MCF 10A (cell line): ENCODE data around the gene C6orf15. TPM values are rescaled to one million over a fixed set of nuclear protein-coding genes. Genes with fewer than 3 reads are reported as not detected.

ENCODE experiments used
- BruUV-seq: library from RNA; stranded (reverse); fragments of 400-500 nt; replicated peaks from 2 replicates; lab custom pipeline; 2021; lab: Mats Ljungman, UMichigan
- CTCF ChIA-PET: fragments of 300-600 bp; sonication (Branson Sonifier 250); formaldehyde crosslinking; extraction: SDS; loops from one replicate; lab custom pipeline; 2021; ENCODE audit warnings: antibody characterized with exemption, inconsistent platforms; lab: Yijun Ruan, JAX
- POLR2A ChIA-PET: fragments of 300-600, 350-650 bp; sonication (Branson Sonifier 250); formaldehyde crosslinking; extraction: SDS; loops from one replicate; lab custom pipeline; 2020; ENCODE audit warnings: antibody characterized with exemption, inconsistent platforms; lab: Yijun Ruan, JAX
- DNase-seq: peaks from one replicate; pipeline ENCODE4 v3.0.0-alpha.2; 2018; ENCODE audit not compliant: unreplicated experiment
- H3K27ac Mint-ChIP-seq: one replicate; pipeline ENCODE4 v1.8.0; 2022; ENCODE audit warnings: mild to moderate bottlenecking, low read depth, mixed read lengths; ENCODE audit not compliant: unreplicated experiment
- H3K27me3 Mint-ChIP-seq: one replicate; pipeline ENCODE4 v1.8.0; 2022; ENCODE audit warnings: mixed read lengths; ENCODE audit not compliant: insufficient read depth, unreplicated experiment
- H3K36me3 Mint-ChIP-seq: one replicate; pipeline ENCODE4 v1.8.0; 2022; ENCODE audit warnings: mild to moderate bottlenecking, moderate library complexity, mixed read lengths; ENCODE audit not compliant: insufficient read depth, unreplicated experiment
- H3K4me1 Mint-ChIP-seq: one replicate; pipeline ENCODE4 v1.8.0; 2022; ENCODE audit warnings: mixed read lengths; ENCODE audit not compliant: insufficient read depth, unreplicated experiment
- H3K4me3 Mint-ChIP-seq: one replicate; pipeline ENCODE4 v1.8.0; 2022; ENCODE audit warnings: mild to moderate bottlenecking, moderate library complexity, mixed read lengths; ENCODE audit not compliant: unreplicated experiment
- H3K9me3 Mint-ChIP-seq: one replicate; pipeline ENCODE4 v1.8.0; 2022; ENCODE audit warnings: mixed read lengths; ENCODE audit not compliant: unreplicated experiment
- intact Hi-C: fragments of 100-400 bp; cut with micrococcal nuclease; formaldehyde crosslinking; loops from 2 replicates; pipeline ENCODE4 v1.14.1; 2022
- total RNA-seq: library from RNA; stranded (reverse); gene quantifications from 2 replicates; pipeline ENCODE4 v1.2.3, GENCODE V29; 2022
- TF ChIP-seq, protein P1 (sequence below): fragments of 200-600 bp; IDR thresholded peaks from one replicate; pipeline ENCODE4 v1.8.0; 2022; ENCODE audit warnings: antibody characterized with exemption, mild to moderate bottlenecking; ENCODE audit not compliant: unreplicated experiment

The C6orf15 gene
- total RNA-seq, 1 experiment from 2014 or later = not detected

DNA sequence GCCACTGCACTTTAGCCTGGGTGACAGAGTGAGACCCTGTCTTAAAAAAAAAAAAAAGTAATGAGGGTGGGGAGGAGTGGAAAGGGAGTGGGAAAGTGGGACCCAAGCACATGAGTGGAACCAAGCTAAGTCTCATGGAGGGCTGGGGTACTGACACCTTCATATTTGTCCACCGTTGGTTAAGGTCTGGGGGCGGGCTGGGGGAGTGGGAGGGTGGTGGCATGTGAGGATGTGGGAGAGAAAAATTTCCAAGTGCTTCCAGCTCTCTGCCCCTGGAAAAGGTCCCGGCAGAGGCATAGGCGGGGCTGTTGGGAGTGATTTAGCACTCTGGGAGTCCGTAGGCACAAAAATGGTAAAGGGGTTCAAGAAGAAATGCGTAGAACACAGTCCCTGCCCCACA is 20.4 kb upstream of the C6orf15 start:
- H3K36me3 Mint-ChIP-seq = peaks cover 11% of the 10 kb centered on the region
- H3K9me3 Mint-ChIP-seq = no peaks in the 10 kb centered on the region
- no peaks in the 10 kb centered on the region for H3K27me3 Mint-ChIP-seq
- BruUV-seq = no TSS peak
- no peak overlapping the region for H3K27ac Mint-ChIP-seq
- ChIA-PET POLR2A (interaction anchor here (1.1 kb wide), 1 partner anchor 17 kb away, joined by 4 read pairs; no protein-coding TSS in a partner anchor), CTCF (interaction anchor here (0.5 to 2.7 kb wide), 8 partner anchors 8 to 1735 kb away, joined by 3 to 13 read pairs (median 4); partner anchors contain the start of gene PSORS1C1)
- no peak overlapping the region for H3K4me3 Mint-ChIP-seq
- no peak for DNase-seq
- intact Hi-C loops = no loop called here
- peaks cover 9% of the 10 kb centered on the region for H3K4me1 Mint-ChIP-seq
- TF ChIP-seq, protein P1, sequence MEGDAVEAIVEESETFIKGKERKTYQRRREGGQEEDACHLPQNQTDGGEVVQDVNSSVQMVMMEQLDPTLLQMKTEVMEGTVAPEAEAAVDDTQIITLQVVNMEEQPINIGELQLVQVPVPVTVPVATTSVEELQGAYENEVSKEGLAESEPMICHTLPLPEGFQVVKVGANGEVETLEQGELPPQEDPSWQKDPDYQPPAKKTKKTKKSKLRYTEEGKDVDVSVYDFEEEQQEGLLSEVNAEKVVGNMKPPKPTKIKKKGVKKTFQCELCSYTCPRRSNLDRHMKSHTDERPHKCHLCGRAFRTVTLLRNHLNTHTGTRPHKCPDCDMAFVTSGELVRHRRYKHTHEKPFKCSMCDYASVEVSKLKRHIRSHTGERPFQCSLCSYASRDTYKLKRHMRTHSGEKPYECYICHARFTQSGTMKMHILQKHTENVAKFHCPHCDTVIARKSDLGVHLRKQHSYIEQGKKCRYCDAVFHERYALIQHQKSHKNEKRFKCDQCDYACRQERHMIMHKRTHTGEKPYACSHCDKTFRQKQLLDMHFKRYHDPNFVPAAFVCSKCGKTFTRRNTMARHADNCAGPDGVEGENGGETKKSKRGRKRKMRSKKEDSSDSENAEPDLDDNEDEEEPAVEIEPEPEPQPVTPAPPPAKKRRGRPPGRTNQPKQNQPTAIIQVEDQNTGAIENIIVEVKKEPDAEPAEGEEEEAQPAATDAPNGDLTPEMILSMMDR = no peak

DNA sequence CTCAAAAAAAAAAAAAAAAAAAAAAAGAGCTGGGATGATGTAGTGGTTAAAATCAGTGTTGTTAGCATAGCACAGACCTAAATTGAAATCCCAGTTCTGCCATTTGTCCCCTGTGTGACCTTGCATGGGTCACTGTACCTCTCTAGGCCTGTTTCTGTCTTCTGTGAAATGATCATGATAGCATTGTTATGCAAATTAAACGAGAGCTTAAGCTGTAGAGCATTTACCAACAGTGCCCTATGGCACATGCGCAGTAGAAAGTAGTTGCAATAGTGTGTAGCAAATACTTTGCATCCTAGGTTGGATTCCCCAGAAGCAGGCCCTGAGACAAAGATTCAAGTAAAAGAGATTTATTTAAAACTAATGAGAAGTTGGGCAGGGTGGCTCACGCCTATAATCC is 19.2 kb upstream of the C6orf15 start:
- POLR2A ChIA-PET = no interaction called here

DNA sequence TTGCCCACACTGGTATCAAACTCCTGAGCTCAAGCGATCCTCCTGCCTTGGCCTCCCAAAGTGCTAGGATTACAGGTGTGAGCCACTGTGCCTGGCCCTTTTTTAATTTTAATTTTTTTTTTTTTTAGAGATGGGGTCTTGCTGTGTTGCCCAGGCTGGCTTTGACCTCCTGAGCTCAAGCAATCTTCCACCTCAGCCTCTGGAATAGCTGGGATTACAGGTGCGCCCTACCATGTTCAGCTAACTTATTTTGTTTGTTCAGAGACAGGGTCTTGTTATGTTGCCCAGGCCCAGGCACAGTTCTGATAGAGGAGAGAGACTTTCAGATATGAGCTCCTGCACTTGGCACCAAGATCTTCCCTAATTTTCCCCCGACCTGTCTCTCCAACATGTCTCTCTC is 18.4 kb upstream of the C6orf15 start:
- intact Hi-C loops = no loop called here
- Mint-ChIP-seq H3K4me3 (no peak overlapping the region), H3K27ac (no peak overlapping the region), H3K27me3 (no peaks in the 10 kb centered on the region), H3K36me3 (peaks cover 12% of the 10 kb centered on the region), H3K9me3 (no peaks in the 10 kb centered on the region), H3K4me1 (peaks cover 18% of the 10 kb centered on the region)
- DNase-seq = no peak
- ChIA-PET POLR2A (no interaction called here), CTCF (interaction anchor here (0.6 to 3.4 kb wide), 9 partner anchors 8 to 1715 kb away, joined by 3 to 15 read pairs (median 5); partner anchors contain the start of gene PSORS1C2)
- TF ChIP-seq, protein P1 = no peak
- no TSS peak for BruUV-seq

More for the DNA sequence above, 19.2 kb upstream of the C6orf15 start:
- intact Hi-C loops = no loop called here
- BruUV-seq = no TSS peak
- Mint-ChIP-seq H3K9me3 (no peaks in the 10 kb centered on the region), H3K4me1 (peaks cover 9% of the 10 kb centered on the region), H3K36me3 (peaks cover 12% of the 10 kb centered on the region), H3K27me3 (no peaks in the 10 kb centered on the region), H3K4me3 (no peak overlapping the region), H3K27ac (no peak overlapping the region)
- no peak for DNase-seq
- CTCF ChIA-PET = interaction anchor here (0.5 to 2.7 kb wide), 10 partner anchors 9 to 410 kb away, joined by 3 to 12 read pairs (median 4); no protein-coding TSS in a partner anchor
- TF ChIP-seq, protein P1 = no peak

DNA sequence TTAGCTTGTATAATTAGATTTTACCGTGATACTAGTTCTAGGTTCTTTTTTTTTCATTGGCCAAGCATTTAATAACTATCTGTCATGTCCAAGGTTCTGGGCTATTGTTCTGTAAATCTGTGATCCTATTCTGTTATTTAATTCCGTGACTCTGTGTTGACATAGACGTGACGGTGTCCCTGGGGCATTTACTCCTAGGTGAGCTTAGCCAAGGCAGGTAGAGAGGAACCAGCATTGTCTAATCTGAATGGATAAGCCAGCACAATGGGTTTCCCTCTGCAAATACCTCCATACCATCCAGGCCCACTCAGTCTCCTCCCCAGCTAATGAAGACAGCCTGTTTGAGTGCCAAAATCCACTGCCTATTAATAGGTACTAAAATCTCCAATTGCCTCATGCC is 16.8 kb upstream of the C6orf15 start:
- intact Hi-C loops = loop anchor here (5.0 kb wide), 1 partner anchor 42 kb away; no protein-coding TSS in a partner anchor
- no peak for DNase-seq
- CTCF ChIA-PET = interaction anchor here (0.5 to 3.4 kb wide), 27 partner anchors 10 to 292 kb away, joined by 3 to 15 read pairs (median 3); partner anchors contain the start of genes PSORS1C2 and TCF19
- H3K27me3 Mint-ChIP-seq = no peaks in the 10 kb centered on the region
- TF ChIP-seq, protein P1 = no peak
- POLR2A ChIA-PET = interaction anchor here (1.2 kb wide), 1 partner anchor 14 kb away, joined by 4 read pairs; the partner anchor contains the start of gene PSORS1C1
- H3K9me3 Mint-ChIP-seq = no peaks in the 10 kb centered on the region
- H3K36me3 Mint-ChIP-seq = peaks cover 18% of the 10 kb centered on the region
- BruUV-seq = no TSS peak
- peaks cover 29% of the 10 kb centered on the region for H3K4me1 Mint-ChIP-seq
- no peak overlapping the region for H3K27ac Mint-ChIP-seq
- H3K4me3 Mint-ChIP-seq = no peak overlapping the region
